Measurements from ENCODE around the gene PHOSPHO2.

DNA sequence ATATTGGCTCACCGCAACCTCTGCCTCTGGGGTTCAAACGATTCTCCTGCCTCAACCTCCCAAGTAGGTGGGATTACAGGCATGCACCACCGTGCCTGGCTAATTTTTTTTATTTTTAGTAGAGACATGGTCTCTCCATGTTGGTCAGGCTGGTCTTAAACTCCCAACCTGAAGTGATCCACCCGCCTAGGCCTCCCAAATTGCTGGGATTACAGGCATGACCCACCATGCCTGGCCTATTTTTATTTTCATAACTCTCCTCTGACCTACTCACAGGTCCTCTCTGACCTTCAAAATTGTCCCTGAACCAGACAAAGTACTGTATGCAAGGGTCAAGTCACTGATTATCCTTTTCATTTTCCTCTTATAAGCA lies 23.4 kb downstream of the PHOSPHO2 start:
- TF ChIP-seq, protein P1, sequence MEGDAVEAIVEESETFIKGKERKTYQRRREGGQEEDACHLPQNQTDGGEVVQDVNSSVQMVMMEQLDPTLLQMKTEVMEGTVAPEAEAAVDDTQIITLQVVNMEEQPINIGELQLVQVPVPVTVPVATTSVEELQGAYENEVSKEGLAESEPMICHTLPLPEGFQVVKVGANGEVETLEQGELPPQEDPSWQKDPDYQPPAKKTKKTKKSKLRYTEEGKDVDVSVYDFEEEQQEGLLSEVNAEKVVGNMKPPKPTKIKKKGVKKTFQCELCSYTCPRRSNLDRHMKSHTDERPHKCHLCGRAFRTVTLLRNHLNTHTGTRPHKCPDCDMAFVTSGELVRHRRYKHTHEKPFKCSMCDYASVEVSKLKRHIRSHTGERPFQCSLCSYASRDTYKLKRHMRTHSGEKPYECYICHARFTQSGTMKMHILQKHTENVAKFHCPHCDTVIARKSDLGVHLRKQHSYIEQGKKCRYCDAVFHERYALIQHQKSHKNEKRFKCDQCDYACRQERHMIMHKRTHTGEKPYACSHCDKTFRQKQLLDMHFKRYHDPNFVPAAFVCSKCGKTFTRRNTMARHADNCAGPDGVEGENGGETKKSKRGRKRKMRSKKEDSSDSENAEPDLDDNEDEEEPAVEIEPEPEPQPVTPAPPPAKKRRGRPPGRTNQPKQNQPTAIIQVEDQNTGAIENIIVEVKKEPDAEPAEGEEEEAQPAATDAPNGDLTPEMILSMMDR (IDR thresholded peaks at IDR 0.05): no peak
- no peak for TF ChIP-seq POLR2A (IDR thresholded peaks at IDR 0.05)

Measured in esophagus squamous epithelium (tissue), 4 donors.